NK-92 (cell line): ENCODE data around the gene GSAP.

Experiments
- DNase-seq: peaks from one replicate; lab custom pipeline; 2025; ENCODE audit not compliant: unreplicated experiment; lab: John Stamatoyannopoulos, UW

Gene GSAP

DNA sequence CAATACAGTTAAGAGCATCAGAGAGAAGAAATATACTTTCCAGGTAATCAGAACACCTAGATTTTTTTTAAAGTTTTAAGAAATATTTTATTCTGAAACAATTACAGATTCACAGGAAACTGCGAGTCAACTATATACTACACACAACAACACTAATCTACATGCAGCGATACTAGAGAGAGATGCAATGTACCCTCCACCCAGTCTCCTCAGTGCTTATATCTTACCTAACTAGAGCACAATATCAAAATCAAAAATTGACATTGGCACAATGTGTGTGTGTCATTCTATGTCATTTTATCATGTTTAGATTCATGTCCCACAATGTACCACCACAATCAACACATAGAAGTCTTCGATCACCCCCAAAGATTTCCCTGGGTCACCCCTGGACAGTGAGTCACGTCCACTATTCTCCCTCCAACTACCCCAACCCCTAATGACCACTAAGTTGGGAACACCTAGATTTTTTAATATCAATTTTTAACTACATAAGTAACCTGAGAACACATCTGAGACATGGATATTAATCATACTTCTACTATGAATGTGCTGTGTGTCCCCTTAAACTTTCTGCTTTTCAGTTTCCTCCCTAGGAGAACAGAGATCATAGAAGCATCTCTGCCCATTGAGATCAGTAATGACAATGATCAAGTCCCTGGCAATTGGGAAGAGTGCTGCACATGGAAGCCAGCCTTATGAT, 86.5 kb downstream of the GSAP start:
- DNase-seq, result no peak

DNA sequence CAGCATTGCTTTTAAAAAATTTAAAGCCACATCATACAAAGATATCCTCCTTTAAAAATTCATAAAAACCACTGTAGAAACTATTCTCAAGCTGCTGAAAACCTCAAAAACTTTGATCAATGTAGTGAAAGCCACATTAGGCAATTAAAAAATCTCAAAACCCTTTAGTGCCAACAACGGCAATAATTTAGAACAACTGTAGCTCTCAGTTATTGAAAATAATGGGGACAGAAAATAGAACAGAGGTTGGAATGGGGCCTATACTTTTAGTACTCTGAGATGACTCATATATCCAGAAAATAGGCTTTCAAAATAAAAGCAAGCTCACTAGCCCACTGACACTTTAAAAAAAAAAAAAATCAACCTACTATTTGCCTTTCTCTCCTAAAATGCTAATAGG, 87.5 kb downstream of the GSAP start:
- DNase-seq, result no peak

DNA sequence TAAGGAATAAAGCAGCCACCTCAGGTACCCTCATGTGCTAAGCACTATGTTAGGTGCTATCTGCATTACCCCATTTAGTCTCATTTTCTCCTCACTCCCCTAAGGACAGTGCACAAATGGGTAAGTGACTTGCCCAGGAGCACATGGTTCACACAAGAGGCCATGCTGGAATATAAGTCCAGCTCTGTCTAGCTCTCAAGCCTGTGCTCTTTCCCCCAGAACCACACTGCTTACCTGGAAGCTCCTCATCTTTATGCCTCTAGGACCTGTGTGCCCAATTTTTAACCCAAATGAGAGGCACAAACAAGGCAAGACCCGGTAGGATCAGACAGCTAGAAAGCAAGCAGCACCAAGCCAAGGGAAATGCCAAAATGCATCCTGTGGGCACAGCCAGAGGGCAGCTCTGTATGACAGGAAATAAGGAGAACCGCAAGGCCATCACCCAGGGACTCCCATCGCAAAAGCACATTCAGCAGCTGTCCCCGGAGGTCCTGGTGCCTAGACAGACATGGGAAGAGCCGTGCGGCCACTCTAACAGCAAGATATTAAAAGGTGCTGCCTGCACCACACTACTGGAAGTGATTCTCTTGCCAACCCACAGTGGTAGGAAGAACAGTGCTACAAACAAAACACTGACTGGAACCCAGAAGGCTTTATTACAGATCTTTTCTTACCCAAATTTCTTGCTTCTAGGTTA, 88.1 kb downstream of the GSAP start:
- no peak for DNase-seq

DNA sequence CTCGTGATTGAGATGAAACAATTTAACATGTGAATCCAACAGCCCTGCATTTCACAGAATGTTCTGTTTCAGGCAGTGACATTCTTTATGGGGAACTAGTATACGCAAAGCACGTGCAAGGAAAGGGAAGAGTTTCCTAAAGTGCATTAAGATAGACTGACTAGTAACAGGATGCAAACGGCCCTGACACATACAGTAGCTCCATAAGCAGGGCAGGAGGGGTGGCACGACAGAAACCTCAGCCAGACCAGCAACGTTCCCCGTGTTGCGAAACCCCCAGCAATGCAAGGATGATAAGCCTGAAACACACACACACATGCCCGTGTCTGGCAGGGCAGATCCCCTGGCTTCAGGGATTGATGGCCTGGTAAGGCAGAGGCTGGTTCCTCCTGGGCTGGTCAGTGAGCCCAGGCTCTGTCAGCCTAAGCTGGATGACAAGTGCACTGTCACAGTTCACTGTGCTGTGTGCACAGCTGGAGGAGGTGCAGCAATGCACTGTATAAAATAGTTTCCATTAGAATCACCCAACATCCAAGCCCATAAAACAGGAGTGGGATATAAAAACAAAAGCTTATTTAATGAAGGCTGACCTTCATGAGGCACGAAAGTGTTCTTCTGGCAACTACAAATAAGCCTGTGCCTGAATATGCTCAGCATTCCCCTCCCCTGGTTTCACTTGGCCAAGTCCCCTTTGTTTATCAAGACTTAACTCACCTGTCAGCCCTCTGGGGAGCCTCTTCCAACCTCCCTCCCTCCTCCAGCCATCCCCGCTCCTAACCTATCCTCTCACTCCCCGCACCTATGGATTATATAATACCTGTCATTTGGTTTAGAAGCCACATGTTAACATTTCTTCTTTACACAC, 88.8 kb downstream of the GSAP start:
- DNase-seq, result no peak

DNA sequence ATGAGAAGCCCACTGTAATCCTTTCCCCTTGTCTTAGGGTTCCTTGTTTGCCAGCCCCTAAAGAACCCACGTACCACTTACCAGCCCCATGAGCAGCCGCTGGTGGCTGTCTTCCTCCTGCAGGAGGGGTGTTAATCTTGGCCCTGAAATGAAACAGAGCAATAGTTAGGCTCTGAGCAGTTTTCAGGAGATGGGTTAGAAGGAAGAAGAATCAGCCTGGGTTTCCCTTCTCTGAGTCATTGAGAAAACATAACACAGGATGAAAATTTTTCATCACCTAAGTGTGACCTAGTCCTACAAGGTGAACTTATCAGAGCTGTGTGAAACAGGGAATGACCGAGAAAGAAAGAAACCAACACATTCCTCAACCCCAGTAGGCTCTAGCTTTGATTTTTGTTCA, 90.0 kb downstream of the GSAP start:
- DNase-seq, result no peak

DNA sequence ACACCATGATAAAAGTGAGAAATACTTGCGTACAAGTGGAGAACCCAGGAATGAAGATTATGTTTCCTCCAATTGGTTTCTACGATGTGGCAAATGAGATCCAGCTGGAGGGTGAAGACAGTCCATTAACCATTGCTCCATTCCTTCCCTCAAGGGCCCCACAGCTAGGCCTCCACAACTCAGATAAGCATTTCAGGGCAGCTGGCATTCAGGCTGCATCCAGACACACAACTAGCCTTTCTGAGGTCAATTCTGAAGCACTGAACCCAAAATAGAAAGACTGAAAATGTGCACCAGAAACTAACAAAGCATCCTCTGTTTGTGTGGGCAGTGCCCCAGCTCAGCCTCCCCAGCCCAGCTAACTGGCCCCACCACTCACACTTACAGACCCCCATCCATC, 94.8 kb downstream of the GSAP start:
- no peak for DNase-seq

DNA sequence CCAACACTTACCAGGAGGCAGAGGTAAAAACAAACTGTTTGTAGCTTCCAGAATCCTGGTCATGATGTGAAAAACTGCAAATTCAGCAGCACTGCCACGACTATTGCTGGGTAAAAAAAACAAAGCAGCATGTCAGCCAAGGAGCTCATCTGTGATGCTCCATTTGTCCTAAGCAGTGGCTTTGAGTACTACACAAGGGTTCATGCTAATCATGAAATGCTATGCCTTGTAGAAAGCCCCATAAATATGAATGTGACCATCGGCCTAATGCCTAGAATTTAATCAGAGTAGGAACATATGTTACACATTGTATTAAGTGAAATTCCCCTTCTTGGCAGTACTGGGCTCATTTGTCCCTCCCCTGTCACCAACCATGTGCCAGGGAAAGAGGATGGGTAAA, 95.4 kb downstream of the GSAP start:
- DNase-seq, result no peak

DNA sequence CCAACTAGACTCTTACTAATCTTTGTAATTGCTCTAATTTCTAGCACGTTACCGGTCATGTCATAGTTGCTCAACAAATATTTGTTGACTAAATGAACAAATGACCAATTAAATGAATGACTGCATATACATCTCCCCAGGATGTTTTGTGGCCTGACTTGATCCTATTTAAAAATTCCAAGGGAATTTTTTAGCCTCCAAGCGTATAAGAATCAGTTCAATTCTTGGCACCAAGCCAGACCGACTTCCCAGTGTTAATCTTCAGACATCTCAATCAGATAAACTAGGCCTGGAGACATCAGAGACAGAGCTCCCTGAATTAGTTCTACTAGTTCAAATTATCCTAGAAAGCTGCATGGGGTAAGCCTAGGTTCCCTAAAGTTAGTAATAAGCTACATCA, 96.0 kb downstream of the GSAP start:
- no peak for DNase-seq

DNA sequence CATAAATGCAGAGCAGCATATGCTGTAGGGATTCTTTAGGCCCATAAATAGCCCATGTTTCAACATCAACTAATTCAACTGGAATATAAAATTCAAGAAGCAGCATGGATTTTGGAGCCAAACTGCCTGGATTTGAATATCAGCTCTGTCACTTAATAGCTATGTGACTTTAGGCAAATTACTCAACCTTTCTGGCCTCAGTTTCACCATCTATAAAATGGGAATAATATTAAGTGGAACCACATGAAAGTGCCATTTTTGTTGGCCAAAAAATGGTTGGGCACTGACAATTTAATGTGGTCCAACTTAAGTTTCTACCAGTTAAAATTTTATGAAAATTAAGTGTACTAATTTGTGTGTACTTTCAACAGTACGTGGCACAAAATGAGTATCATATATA, 98.1 kb downstream of the GSAP start:
- DNase-seq, result no peak

DNA sequence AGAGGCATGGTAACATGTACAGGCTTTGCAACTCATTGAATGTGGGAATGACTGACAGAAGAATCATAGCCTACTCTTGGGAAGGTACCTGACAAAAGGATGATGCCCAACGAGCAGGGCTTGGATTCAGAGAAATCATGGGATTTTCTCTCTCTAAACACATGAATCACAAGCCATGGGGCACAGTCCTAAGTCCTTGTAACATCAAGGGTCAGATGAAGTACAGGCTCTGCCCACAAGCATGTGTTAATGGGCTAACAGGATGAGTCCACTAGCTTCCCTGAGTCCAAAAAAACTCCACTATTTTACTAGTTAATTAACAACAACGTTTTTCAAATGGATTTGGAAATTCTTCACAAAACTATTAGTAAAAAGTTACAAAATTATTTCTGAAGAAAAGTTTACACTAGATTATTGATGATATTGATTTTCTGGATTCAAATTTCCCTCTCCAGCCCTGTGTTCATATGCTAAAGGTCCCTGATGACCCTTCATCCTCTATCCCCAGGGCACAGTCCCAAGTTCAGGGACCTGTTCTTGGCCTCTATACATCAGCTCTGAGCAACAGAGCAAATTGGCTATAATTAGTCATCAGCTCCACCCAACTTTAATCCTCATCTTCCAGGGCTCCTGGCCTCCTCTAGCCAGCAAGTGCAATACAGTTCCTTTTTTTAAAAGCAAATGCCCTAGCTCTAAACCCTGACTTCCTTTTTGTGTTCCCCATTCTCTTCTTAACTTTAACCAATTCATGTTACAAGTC, 99.8 kb downstream of the GSAP start:
- no peak for DNase-seq

DNA sequence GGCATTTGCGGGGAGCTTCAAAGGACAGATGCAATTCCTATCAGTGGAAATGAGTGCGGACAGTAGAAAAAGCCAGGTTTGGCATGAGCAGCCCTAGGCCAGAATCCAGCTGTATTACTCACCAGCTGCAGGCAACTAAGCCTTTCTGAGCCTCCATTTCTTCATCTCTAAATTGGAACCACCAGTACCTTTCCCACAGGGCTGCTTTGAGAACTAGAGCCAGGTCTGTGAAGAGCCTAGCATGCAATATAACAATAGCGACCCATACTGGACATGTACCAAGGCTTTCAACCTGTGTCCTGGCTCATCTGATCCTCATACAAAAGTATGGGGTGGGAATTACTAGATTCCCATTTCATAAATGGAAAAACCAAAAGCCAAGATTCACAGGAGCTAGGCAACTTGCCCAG, 101.0 kb downstream of the GSAP start:
- no peak for DNase-seq

DNA sequence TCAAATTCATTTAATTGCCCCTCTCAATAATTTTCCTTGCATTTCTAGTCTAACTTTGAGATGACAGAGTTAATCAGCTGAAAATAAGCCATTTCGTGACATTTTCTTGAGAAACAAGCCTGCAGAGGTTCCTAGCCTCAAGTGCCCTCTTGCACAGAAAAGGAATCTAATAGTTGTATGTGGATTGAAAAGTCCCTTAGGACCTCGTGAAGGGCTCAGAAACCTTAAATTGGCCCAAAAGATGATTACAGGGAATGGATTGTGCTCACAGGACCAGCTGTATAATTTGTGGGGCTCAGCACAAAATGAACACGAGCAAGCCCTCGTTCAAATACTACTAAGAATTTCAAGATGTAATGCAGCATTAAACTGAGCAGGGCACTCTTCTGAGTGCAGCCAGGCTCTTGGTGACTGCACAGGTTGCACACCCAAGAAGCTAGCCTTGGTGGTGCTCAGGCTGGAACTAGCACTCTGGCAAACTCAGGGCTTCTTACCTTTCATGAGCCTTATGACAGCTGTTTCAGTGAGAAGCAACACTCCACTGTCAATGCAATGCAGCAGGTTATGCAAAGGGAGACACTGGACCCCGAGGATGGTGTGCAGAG, 102.2 kb downstream of the GSAP start:
- no peak for DNase-seq

DNA sequence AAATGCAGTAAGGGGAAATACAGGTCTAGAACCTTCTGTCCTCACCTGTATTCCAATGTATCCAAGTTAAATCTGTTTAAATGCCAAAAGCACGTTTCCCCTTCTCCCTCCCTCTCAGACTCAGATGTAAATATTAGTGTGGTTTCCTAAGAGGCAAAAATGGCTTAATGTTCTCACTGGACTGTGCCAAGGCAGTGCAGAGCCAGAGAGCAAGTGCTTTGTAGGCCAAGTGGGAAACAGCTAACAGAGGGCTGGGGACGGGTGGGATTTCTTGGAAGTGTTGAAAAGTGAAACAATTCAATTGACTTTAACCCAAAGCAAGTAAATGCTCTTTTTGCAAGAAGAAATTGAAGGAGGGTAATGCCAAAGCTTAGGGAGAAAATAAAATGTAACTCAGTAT, 103.1 kb downstream of the GSAP start:
- DNase-seq, result no peak

DNA sequence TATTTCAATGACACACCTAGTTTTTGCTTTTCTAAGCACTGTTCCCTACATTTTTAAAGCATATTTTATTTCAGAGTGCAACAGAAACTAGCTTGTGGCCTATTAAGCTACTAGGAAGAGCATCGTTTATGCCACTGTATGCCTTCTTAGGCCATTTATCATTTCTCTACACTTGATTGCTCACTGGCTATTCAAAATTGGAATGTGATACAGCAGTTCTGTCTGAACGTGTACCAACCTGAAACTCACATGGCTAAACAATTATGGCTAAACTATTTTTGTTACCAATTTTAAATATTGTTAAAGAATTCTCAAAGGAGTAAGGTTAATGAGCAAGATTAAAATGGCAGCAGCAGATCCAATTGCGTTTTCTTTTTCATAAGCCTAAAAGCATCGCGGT, 105.2 kb downstream of the GSAP start:
- no peak for DNase-seq

DNA sequence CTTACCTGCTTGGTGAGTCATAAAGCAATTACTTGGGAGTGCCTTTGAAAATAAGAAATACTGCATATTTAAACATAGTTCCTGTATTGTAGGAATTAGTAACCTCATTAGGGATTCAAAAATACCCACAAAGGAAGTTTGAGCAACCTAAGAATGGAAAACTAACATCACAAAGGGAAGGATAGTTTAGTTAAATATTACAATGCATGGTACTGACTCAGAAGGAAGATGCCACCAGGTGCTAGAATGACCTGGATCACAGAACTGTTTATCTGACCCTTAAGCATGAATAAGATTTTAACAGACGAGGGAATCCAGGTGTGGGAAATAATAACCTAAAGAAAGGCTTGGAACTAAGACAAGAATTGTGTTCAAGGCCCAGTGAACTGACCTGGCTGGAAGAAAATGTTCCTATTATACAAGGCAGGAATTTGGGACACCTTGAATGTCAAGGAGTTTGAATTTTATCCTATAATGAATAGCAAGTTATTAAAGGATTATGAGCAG, 106.4 kb downstream of the GSAP start:
- no peak for DNase-seq

DNA sequence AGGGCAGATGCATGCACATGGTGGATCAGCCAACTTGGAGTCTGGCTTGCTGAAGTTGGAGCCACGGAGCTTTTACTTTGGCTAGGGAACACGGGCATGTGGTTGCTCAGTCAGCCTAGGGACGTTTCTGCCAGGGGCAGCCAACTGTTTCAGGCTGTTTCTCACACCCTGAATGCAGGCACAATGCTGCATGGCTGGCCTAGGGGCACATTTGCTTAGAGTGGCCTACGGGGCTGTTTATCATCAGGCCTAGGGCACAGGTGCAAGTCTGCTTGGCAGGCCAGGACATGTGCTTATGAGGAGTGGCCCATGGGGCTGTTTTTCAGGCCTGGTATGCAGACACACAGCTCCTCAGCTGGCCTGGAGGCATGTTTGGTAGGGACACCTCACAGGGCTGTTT, 107.4 kb downstream of the GSAP start:
- no peak for DNase-seq

DNA sequence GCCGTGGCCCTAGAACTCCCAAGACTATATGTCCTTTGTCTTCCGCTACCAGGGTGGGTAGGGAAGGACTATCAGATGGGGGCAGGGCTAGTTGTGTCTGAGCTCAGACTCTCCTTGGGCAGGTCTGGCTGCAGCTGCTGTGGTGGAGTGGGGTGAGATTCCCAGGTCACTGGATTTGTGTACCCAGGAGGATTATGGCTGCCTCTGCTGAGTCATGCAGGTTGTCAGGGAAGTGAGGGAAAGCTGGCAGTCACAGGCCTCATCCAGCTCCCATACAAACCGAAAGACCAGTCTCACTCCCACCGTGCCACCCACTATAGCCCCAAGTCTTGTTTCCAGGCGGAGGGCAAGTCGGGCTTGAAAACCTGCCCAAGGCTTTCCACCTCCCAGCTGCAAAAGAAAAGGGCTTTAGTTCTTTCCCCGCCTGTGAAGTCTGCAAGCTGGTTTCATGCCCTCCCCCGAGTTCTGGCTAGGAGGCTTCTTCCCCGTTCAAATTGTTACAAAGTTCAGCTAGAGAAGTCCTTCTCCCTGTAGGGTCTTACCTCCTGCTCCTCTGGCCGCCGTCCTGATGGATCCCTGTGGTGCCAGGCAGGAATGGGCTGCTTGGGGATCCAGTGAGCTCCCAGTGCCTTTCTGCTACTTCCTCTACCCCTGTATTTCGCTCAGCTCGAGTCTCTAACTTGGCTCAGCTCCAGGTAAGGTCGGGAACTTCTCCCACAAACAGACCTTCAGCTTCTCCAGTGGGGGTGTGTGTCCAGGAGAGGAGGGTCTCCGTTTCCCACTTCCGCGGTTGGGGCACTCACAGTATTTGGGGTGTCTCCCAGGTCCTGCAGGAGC, 109.7 kb downstream of the GSAP start:
- no peak for DNase-seq

DNA sequence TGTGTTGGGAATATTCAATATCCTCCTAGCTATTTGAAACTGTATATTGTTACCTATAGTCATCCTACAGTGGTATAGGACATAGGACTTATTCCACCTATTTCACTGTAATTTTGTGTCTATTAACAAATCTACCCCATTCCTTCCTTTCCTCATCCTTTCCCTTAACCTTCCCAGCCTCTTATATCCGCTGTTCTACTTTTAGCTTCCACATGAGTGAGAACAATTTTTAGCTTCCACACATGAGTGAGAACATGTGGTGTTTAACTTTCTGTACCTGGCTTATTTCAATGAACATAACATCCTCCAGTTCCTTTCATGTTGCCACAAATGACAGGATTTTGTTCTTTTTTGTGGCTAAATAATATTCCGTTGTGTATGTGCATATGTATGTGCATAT, 120.6 kb downstream of the GSAP start:
- DNase-seq, result no peak

DNA sequence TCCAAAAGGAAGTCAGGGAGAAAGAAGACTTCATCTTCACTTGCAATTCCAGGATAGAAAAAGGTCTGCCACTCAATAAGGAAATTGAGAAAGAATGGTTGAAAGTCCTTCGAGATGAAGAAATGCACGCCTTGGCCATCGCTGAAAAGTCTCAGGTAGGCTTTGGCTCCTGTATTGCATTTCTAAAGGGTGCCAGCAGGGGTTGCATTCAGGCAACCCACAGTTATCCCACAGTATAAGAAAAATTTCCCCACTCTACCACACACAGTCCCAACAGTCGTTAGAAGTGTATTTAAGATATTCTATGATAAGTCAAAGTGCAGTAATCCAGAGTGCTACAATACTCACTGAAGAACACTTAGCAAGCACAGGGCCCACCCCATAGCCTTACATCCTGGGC, 123.1 kb downstream of the GSAP start:
- no peak for DNase-seq

DNA sequence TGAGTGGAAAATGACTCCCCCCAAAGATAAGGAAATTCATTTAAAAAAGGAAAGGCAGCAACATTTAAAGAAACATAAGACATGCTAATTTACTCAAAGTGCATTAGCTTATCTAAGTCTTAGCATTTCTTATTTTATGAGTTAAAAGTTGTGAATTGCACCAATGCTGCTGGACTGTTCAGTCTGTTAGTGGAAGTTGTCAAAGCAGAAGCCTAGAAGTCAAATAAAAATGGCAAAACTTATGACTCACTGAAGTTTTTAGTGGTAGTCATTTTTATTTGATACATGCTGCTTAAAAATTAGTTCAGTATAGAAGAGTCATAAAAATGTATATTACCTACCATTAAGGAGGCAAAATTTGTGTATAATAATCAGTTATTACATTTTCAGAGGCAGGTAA, 125.7 kb downstream of the GSAP start:
- DNase-seq, result no peak
